CD4-positive, alpha-beta T cell (primary cell): ENCODE data around the gene DNAH3. TPM values are rescaled to one million over a fixed set of nuclear protein-coding genes. Genes with fewer than 3 reads are reported as not detected.

ENCODE experiments used
- ATAC-seq: fragments of 200-7000 bp; cut with Tn5 transposase; one replicate; pipeline ENCODE4 v1.10.0; 2022; ENCODE audit warnings: mild to moderate bottlenecking; ENCODE audit not compliant: poor library complexity
- CTCF ChIA-PET: fragments of 350-600 bp; sonication (Branson Sonifier 250); formaldehyde crosslinking; loops from one replicate; lab custom pipeline; 2021; ENCODE audit warnings: antibody characterized with exemption, inconsistent platforms; lab: Charles Lee
- POLR2A ChIA-PET: fragments of 350-600 bp; sonication (Branson Sonifier 250); formaldehyde crosslinking; loops from one replicate; lab custom pipeline; 2021; ENCODE audit warnings: antibody characterized with exemption, inconsistent platforms; lab: Charles Lee
- DNase-seq, 14 experiments: peaks; one replicate each; pipeline ENCODE4 v3.0.0-alpha.2; 2013 to 2020; ENCODE audit warnings: mixed read lengths in 2 of 14
- H3K27ac ChIP-seq, 2 donors: one replicate each; pipeline versions ENCODE4 v1.5.1 to v1.7.0; 2013; ENCODE audit warnings: low read length in 2 of 2, low read depth in 1 of 2, mild to moderate bottlenecking in 1 of 2
- H3K27me3 ChIP-seq, 2 experiments: 1 replicate in 1 of 2; 2 replicates in 1 of 2; pipeline versions ENCODE4 v1.6.1 to v1.7.0; 2013; ENCODE audit warnings: low read length in 2 of 2, control low read depth in 1 of 2, mild to moderate bottlenecking in 1 of 2, moderate library complexity in 1 of 2; ENCODE audit not compliant: insufficient read depth in 2 of 2, control insufficient read depth in 1 of 2
- H3K36me3 ChIP-seq: one replicate; pipeline ENCODE4 v1.6.1; 2013; ENCODE audit warnings: low read length, control low read depth; ENCODE audit not compliant: insufficient read depth
- H3K4me1 ChIP-seq: one replicate; pipeline ENCODE4 v1.6.1; 2013; ENCODE audit warnings: low read length, control low read depth; ENCODE audit not compliant: insufficient read depth
- H3K4me3 ChIP-seq: one replicate; pipeline ENCODE4 v1.5.1; 2013; ENCODE audit warnings: mild to moderate bottlenecking, low read length, moderate library complexity
- H3K9me3 ChIP-seq, 2 experiments: 1 replicate in 1 of 2; 2 replicates in 1 of 2; pipeline versions ENCODE4 v1.6.1 to v1.7.0; 2013; ENCODE audit warnings: low read length in 2 of 2, mild to moderate bottlenecking in 2 of 2, control low read depth in 1 of 2, moderate library complexity in 1 of 2; ENCODE audit not compliant: control insufficient read depth in 1 of 2, insufficient read depth in 1 of 2
- H3K27ac Mint-ChIP-seq: one replicate; pipeline ENCODE4 v1.8.0; 2020; ENCODE audit warnings: mixed read lengths
- H3K27me3 Mint-ChIP-seq: one replicate; pipeline ENCODE4 v1.8.0; 2021; ENCODE audit warnings: mixed read lengths
- H3K36me3 Mint-ChIP-seq: one replicate; pipeline ENCODE4 v1.8.0; 2021; ENCODE audit warnings: low read depth, mixed read lengths
- H3K4me1 Mint-ChIP-seq: one replicate; pipeline ENCODE4 v1.8.0; 2021; ENCODE audit warnings: low read depth, mixed read lengths
- H3K4me3 Mint-ChIP-seq: one replicate; pipeline ENCODE4 v1.8.0; 2020; ENCODE audit warnings: mild to moderate bottlenecking, mixed read lengths
- H3K9me3 Mint-ChIP-seq: one replicate; pipeline ENCODE4 v1.8.0; 2020; ENCODE audit warnings: mixed read lengths
- CTCF ChIP-seq: fragments of 200-600 bp; IDR thresholded peaks from one replicate; pipeline ENCODE4 v1.8.0; 2022; ENCODE audit warnings: antibody characterized with exemption, mild to moderate bottlenecking
- intact Hi-C, 2 experiments: fragments of 100-400 bp; cut with DNase I in 1 of 2; cut with micrococcal nuclease in 1 of 2; formaldehyde crosslinking; loops; one replicate each; pipeline versions ENCODE4 v1.15.1 to v1.9.0; 2023 to 2025; cut with DNase I, micrococcal nuclease
- total RNA-seq, 174 experiments: library from RNA in 2 of 174; stranded (reverse) in 2 of 174; gene quantifications; one replicate each; pipeline ENCODE4 v1.2.3 and lab custom pipeline; 2021 to 2026

The DNAH3 gene
- total RNA-seq, 2 experiments from 2014 or later = not detected

GRCh38 chr16:21145738-21146137 lies 4.9 kb downstream of the DNAH3 start:
- H3K27ac Mint-ChIP-seq = no peak overlapping the region
- ChIA-PET POLR2A (no interaction called here), CTCF (no interaction called here)
- H3K4me3 Mint-ChIP-seq = no peak overlapping the region
- no peaks in the 10 kb centered on the region for H3K9me3 Mint-ChIP-seq
- no peak for ATAC-seq
- H3K27me3 Mint-ChIP-seq = peaks cover 42% of the 10 kb centered on the region
- H3K27me3 ChIP-seq = peaks cover 3 to 5% of the 10 kb centered on the region in 2 experiments
- intact Hi-C loops = no loop called here
- no peaks in the 10 kb centered on the region for H3K4me1 ChIP-seq
- H3K36me3 ChIP-seq = no peaks in the 10 kb centered on the region
- H3K36me3 Mint-ChIP-seq = no peaks in the 10 kb centered on the region
- H3K4me1 Mint-ChIP-seq = no peaks in the 10 kb centered on the region
- no peak overlapping the region for H3K27ac ChIP-seq
- H3K4me3 ChIP-seq = no peak overlapping the region
- H3K9me3 ChIP-seq = no peaks in the 10 kb centered on the region
- DNase-seq = no peak
- TF ChIP-seq CTCF = no peak

- Histone ChIP-seq H3K4me1 (no peaks in the 10 kb centered on the region), H3K27ac (no peak overlapping the region), H3K36me3 (no peaks in the 10 kb centered on the region), H3K9me3 (no peaks in the 10 kb centered on the region), H3K27me3 (no peaks in the 10 kb centered on the region), H3K4me3 (no peak overlapping the region)
- DNase-seq = no peak
- Mint-ChIP-seq H3K36me3 (no peaks in the 10 kb centered on the region), H3K27ac (no peak overlapping the region), H3K4me3 (no peak overlapping the region), H3K27me3 (no peaks in the 10 kb centered on the region), H3K4me1 (no peaks in the 10 kb centered on the region), H3K9me3 (no peaks in the 10 kb centered on the region)
- POLR2A ChIA-PET = no interaction called here
- ATAC-seq = no peak
- no peak for TF ChIP-seq CTCF
- CTCF ChIA-PET = no interaction called here
- intact Hi-C loops = no loop called here
Measured at GRCh38 chr16:21134053-21134452, 16.6 kb downstream of the DNAH3 start.

GRCh38 chr16:21130811-21131210 lies 19.8 kb downstream of the DNAH3 start:
- POLR2A ChIA-PET = no interaction called here
- Histone ChIP-seq H3K9me3 (no peaks in the 10 kb centered on the region), H3K27me3 (no peaks in the 10 kb centered on the region), H3K27ac (no peak overlapping the region), H3K4me1 (no peaks in the 10 kb centered on the region), H3K4me3 (no peak overlapping the region), H3K36me3 (no peaks in the 10 kb centered on the region)
- CTCF ChIA-PET = no interaction called here
- TF ChIP-seq CTCF = no peak
- intact Hi-C loops = no loop called here
- no peak for DNase-seq
- no peaks in the 10 kb centered on the region for H3K4me1 Mint-ChIP-seq
- ATAC-seq = no peak
- peaks cover 5% of the 10 kb centered on the region for H3K36me3 Mint-ChIP-seq
- no peaks in the 10 kb centered on the region for H3K9me3 Mint-ChIP-seq
- no peak overlapping the region for H3K4me3 Mint-ChIP-seq
- H3K27ac Mint-ChIP-seq = no peak overlapping the region
- H3K27me3 Mint-ChIP-seq = no peaks in the 10 kb centered on the region
